Activated CD4-positive, CD25-positive, alpha-beta regulatory T cell treated with anti-CD3 and anti-CD28 coated beads, Interleukin-2, amount 50 U/mL, for 72 hours (primary cell): ENCODE measurements around the gene KATNB1.
A peak's percentile ranks its signal among the peaks of the same experiment; 100 is the strongest.
"Not testable (repeated sequence)": the region's sequence is repeated elsewhere in the genome, so short reads cannot be mapped to it uniquely, and the experiment has no call there.

ENCODE experiments used
- DNase-seq: peaks from one replicate; pipeline ENCODE4 v3.0.0; 2021

KATNB1 gene

DNA sequence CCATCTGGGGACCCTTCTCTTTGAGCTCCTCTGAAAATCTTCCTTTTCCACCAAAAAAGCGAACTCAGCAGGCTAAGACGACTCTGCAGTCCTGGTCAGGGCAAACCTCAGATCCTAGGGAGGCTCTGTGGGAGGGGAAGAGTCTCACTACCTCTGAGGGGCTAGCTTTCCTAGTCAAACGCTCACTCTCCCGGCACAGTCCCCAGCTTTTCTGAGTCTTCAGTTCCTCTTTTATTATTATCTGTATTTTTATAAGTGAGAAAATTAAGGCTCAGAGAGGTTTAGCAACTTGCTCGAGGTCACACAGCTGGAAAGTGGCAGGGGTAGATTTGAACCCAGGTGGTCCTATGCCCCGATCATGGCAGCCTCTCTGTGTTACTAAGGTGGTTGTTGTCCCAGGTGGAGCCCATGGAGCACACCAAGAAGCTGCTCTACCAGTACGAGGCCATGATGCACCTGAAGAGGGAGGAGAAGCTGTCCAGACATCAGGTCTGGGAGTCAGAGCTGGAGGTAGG lies 9.1 kb upstream of the KATNB1 start:
- DNase-seq = no peak

DNA sequence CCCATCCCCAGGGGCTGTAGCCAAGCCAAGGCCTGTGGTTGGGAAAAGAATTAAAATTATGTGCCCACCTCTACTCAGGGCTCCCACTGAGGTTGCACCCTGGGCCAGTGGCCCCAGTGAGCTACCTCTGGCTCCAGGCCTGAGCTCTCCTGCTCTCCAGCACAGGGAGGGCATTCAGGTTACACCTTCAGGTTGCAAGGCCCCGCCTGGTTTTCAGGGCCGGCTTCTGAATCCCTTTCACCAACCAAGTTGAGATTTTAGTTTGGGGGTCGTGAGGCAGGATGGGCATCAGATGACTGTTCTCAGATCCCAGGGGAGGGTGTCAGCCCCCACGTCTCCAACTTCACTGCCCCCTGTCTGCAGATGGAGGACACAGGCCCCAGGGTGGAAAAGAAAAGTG lies 8.0 kb upstream of the KATNB1 start:
- DNase-seq = no peak

GRCh38 chr16:57728336-57729181 lies 7.0 kb upstream of the KATNB1 start:
- DNase-seq = no peak

DNA sequence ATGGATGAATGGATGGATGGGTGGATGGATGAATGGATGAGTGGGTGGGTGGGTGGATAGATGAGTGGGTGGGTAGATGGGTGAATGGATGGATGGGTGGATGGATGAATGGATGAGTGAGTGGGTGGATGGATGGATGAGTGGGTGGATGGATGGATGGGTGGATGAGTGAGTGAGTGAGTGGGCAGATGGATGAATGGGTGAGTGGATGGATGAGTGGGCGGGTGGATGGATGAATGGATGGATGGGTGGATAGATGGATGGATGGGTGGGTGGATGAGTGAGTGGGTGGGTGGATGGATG lies 6.4 kb upstream of the KATNB1 start:
- no peak for DNase-seq

DNA sequence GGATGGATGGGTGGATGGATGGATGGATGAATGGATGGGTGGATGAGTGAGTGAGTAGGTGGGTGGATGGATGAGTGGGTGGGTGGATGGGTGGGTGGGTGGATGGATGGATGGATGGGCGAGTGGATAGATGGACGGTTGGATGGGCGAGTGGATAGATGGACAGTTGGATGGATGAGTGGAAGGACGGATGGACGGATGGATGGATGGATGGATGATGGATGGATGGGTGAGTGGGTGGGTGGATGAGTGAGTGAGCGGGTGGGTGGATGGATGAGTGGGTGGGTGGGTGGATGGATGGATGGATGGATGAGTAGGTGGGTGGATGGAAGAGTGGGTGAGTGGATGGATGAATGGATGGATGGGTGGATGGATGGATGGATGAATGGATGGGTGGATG lies 5.7 kb upstream of the KATNB1 start:
- DNase-seq = not testable (repeated sequence)

GRCh38 chr16:57730771-57731730 lies 4.5 kb upstream of the KATNB1 start:
- no peak for DNase-seq

DNA sequence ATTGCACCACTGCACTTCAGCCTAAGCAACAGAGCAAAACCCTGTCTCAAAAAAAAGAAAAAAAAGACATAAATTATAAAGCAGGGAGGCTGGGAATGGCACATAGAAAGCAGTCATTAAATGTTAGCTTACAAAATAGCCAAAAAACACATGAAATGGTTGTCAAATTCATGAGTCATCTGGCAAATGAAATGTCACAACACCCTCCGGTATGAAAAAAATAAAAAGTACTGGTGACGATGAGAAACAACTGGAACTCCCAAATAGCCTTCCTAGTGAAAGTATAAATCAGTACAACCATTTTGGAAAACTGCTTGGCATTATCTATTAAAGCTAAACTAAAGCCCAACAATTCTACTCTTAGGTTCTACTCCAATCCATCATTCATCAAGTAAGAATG lies 3.5 kb upstream of the KATNB1 start:
- no peak for DNase-seq

DNA sequence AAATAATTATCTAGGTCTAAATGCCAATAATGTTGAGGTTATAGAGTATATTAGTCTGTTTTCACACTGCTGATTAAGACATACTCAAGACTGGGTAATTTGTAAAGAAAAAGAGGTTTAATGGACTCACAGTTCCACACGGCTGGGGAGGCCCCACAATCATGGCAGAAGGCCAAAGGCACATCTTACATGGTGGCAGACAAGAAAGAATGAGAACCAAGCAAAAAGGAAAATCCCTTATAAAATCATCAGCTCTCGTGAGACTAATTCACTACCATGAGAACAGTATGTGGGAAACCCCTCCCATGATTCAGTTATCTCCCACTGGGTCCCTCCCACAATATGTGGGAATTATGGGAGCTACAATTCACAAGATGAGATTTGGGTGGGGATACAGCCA lies 2.9 kb upstream of the KATNB1 start:
- DNase-seq = no peak

- DNase-seq = no peak
Observed at GRCh38 chr16:57734308-57734924, 1.2 kb upstream of the KATNB1 start.

GRCh38 chr16:57734925-57735754 lies 430 bp upstream of the KATNB1 start:
- peak; percentile 95 for DNase-seq

- no peak for DNase-seq
Observed at GRCh38 chr16:57736419-57737351, 1.1 kb downstream of the KATNB1 start.

DNA sequence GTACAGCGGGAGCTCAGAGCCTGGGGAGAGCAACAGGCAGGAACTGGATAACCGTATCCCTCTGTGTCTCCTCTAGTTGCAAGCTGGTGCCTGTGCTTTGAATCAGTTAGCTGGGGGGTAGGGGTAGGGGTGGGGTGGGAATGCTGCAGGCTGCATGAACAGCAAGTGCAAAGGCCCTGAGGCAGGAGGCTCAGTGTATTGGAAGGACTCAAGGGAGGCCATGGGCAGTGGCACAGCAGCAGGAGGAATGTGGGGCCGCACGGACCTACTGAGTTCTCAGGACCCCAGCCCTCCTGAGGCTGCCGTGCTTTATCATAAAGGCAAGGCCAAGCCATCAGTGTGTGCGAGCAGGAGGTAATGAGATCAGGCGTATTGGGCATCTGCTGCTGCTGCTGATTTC lies 3.3 kb downstream of the KATNB1 start:
- no peak for DNase-seq

GRCh38 chr16:57739756-57740422 lies 4.3 kb downstream of the KATNB1 start:
- no peak for DNase-seq

DNA sequence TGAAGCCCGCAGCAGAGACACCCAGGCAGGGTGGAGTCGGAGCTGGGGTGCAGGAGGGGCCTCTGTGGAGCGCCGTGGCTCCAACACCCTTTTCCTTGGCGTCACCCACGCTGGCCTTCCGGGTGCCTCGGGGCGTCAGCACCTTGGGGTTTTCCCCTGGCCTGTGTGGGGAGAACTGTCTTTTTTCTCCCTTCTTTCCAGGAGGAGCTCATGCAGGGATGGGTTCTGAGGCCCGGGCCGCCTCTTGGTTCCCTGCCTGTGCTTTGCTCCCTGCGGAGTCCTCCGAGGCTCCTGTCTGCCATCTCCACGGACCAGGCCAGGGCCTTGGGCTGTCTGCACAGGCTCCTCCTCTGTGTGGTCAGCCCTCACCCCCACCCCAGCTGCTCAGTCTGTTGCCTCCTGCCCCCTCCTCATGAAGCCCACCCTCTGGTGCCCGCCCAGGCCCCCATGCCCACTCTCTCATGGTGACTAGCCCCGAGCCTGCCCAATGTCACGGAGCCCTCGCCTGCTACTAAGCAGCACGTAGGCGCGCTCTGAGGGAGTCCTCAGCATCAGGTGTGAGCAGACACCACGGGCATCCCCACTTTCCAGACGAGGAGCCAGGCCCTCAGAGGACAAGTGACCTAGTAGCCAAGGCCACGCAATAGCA lies 5.0 kb downstream of the KATNB1 start:
- no peak for DNase-seq

- DNase-seq = no peak
Observed at GRCh38 chr16:57741660-57742191, 6.2 kb downstream of the KATNB1 start.

- no peak for DNase-seq
Observed at GRCh38 chr16:57742543-57742942, 7.0 kb downstream of the KATNB1 start.

DNA sequence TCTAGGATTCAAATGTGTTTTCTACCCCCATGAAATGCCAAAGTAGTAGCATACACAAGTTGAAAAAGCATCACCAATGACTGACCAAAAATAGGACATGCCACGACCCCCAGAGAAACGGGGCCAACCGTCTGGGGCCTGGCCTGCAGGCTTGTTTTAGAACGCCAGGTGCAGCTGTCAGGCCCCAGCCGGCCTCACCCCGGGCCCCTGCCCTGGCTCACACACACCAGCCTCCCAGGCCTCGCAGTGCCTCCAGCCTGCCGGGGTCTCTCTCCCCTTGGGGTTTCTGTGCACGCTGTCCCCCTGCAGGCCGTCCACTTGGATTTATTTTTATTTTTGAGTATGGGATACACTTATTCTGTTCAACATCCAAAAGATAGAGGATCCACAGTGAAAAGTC lies 7.9 kb downstream of the KATNB1 start:
- no peak for DNase-seq

DNA sequence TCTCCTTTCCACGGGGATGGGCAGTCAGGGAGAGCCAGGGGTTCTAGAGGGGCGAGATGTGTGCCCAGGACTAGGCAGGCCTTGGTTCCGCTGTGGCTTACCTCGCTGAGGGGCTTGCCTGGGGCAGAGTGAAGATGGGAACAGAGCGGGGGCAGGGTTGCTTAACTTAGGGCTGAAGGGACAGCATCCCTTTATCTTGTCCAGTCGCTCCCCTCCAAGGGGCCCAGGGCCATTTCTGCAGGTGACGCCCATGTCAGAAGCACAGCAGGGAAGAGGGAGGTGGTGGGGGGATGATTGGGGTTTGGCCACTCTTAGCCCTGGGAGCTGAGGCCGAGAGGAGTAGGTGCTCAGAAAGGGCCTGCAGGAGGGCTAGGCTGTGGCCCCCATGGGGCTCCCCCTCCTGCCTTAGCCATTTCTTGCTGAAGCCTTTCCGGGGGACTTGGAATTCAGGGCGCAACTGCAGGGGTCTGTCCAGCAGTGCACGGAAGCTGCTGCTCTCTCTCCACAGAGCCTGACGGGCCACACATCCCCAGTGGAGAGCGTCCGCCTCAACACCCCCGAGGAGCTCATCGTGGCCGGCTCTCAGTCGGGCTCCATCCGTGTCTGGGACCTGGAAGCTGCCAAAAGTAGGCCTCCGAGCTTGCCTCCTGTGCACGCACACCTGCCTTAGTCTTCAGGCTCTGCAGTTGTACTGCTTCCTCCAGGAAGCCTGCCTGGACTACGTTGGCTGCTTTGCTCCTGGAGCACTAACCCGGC lies 8.5 kb downstream of the KATNB1 start:
- DNase-seq = no peak

- no peak for DNase-seq
Observed at GRCh38 chr16:57744642-57744903, 9.0 kb downstream of the KATNB1 start.
